ENCODE measurements around the gene CX3CL1. TPM values are rescaled to one million over a fixed set of nuclear protein-coding genes. Genes with fewer than 3 reads are reported as not detected.
A peak's percentile ranks its signal among the peaks of the same experiment; 100 is the strongest.

Gene CX3CL1
- total and polyA plus RNA-seq, 9 of the 15 experiments (the other 6 are each of a cell fraction or from before 2014, with no cell fraction given), result 0.09 TPM; not detected in 8

GRCh38 chr16:57407521-57408353 is 35.4 kb downstream of the CX3CL1 start:
- H3K9me3 ChIP-seq (replicated peaks; ENCODE audit: control insufficient read depth, insufficient read depth, low read depth, low read length), result no peaks in the 10 kb centered on the region
- no peak overlapping the region for H3K4me3 ChIP-seq
- DNase-seq (ENCODE audit: extremely low read depth in 1 of 4, low spot score in 3 of 4) (no peak), ATAC-seq (no peak), FAIRE-seq (no peak)
- BruUV-seq (replicated peaks), result no TSS peak
- no peak overlapping the region for H3K9ac ChIP-seq (ENCODE audit: insufficient read depth in 1 of 2, low read depth in 2 of 2, low read length in 2 of 2)
- H4K20me1 ChIP-seq (replicated peaks; ENCODE audit: control insufficient read depth, insufficient read depth, low read length), result no peaks in the 10 kb centered on the region
- no peaks in the 10 kb centered on the region for H3K79me2 ChIP-seq (ENCODE audit: control insufficient read depth, insufficient read depth, low read length)
- intact Hi-C loops (cut with micrococcal nuclease) (no loop called here), in situ Hi-C loops (cut with MboI) (no loop called here)
- H3K36me3 ChIP-seq (ENCODE audit: control insufficient read depth, insufficient read depth, low read length), result no peaks in the 10 kb centered on the region
- ChIA-PET CTCF (ENCODE audit: low intra/inter-chr PET ratio) (no interaction called here), POLR2A (no interaction called here)
- no peaks in the 10 kb centered on the region for H3K9me1 ChIP-seq (ENCODE audit: control insufficient read depth, insufficient read depth, low read length)
- no peak overlapping the region for H3K4me2 ChIP-seq (ENCODE audit: insufficient read depth, low read length)
- peaks cover 0 to 5% of the 10 kb centered on the region in 2 experiments; a peak in 1 of 5 replicates for H3K4me1 ChIP-seq (replicated peaks in 1 of 2; ENCODE audit: control insufficient read depth in 2 of 2, insufficient read depth in 2 of 2, low read length in 2 of 2)
- H3K27me3 ChIP-seq (ENCODE audit: control insufficient read depth in 2 of 2, insufficient read depth in 2 of 2, low read length in 2 of 2), result peaks cover 11 to 51% of the 10 kb centered on the region in 2 experiments; a peak in 4 of 5 replicates
- H2AFZ ChIP-seq (ENCODE audit: low read depth, low read length), result no peak overlapping the region
- H3K27ac ChIP-seq (ENCODE audit: extremely low read depth, low read depth, low read length), result no peak overlapping the region
- WGBS (ENCODE audit: insufficient coverage, low coverage, missing lambda C conversion rate), result 2% methylated on average over 5 of the region's 5 CpGs
- TF ChIP-seq ZFP30 (CRISPR knock-in tag; IDR thresholded peaks at IDR 0.05; ENCODE audit: borderline replicate concordance), result no peak
- no peak for TF ChIP-seq HCFC1 (IDR thresholded peaks at IDR 0.05; ENCODE audit: low read depth, low read length)
- TF ChIP-seq XRCC3 (IDR thresholded peaks at IDR 0.05), result no peak
- TF ChIP-seq CCNT2 (IDR thresholded peaks at IDR 0.05; ENCODE audit: borderline replicate concordance, extremely low read depth, insufficient read length, low read depth, low read length), result no peak
- no peak for TF ChIP-seq SRF (CRISPR knock-in tag; IDR thresholded peaks at IDR 0.05)
- peak; percentile 51; the same call in 1 of the 2 replicates for TF ChIP-seq EHMT2 (IDR thresholded peaks at IDR 0.05)
- TF ChIP-seq NFIC (IDR thresholded peaks at IDR 0.05), result no peak
- TF ChIP-seq GABPA (tag; conservative IDR thresholded peaks at IDR 0.05; ENCODE audit: low read depth), result no peak
- 0 out of 2 replicates have a peak, but pooled peaks have one; percentile 3 for TF ChIP-seq THRB (CRISPR knock-in tag; conservative IDR thresholded peaks at IDR 0.05)
- TF ChIP-seq ZNF717 (CRISPR knock-in tag; IDR thresholded peaks at IDR 0.05), result no peak
- TF ChIP-seq HDAC3 (IDR thresholded peaks at IDR 0.05; ENCODE audit: borderline replicate concordance, partially characterized antibody), result no peak
- TF ChIP-seq SRSF3 (IDR thresholded peaks at IDR 0.05; ENCODE audit: insufficient read depth, low read length), result no peak
- no peak for TF ChIP-seq CREBBP (IDR thresholded peaks at IDR 0.05; ENCODE audit: low read depth, low read length)
- no peak for TF ChIP-seq PKNOX1 (IDR thresholded peaks at IDR 0.05)
- TF ChIP-seq HBP1 (CRISPR knock-in tag; IDR thresholded peaks at IDR 0.05), result peak; percentile 51; the same call in 1 of the 2 replicates
- no peak for TF ChIP-seq TAF9B (IDR thresholded peaks at IDR 0.05; ENCODE audit: partially characterized antibody)
- TF ChIP-seq HDAC1 (IDR thresholded peaks at IDR 0.05), result 0 out of 4 replicates have a peak, but pooled peaks of 1 of the 2 experiments have one; percentile 9
- TF ChIP-seq SIX5 (IDR thresholded peaks at IDR 0.05; ENCODE audit: borderline replicate concordance in 1 of 2, insufficient read depth in 1 of 2, low read depth in 1 of 2, low read length in 2 of 2), result no peak
- TF ChIP-seq SMAD2 (IDR thresholded peaks at IDR 0.05; ENCODE audit: low read depth, low read length), result no peak

Measured in K562 (cell line).